Mucosa of descending colon (tissue), 3 donors: ENCODE measurements around the gene CHTF8. TPM values are rescaled to one million over a fixed set of nuclear protein-coding genes. Genes with fewer than 3 reads are reported as not detected.

Experiments
- ATAC-seq: fragments of 200-7000 bp; cut with Tn5 transposase; one replicate; pipeline ENCODE4 v1.9.1; 2020; ENCODE audit warnings: mild to moderate bottlenecking, moderate library complexity
- DNase-seq, 3 donors: peaks; one replicate each; pipeline ENCODE4 v3.0.0-alpha.2; 2020
- H3K36me3 ChIP-seq: fragments of 200-600 bp; one replicate; pipeline ENCODE4 v1.8.0; 2021; ENCODE audit warnings: low read depth, mild to moderate bottlenecking
- H3K4me1 ChIP-seq: fragments of 200-600 bp; one replicate; pipeline ENCODE4 v1.8.0; 2021; ENCODE audit warnings: low read depth, mild to moderate bottlenecking
- H3K4me3 ChIP-seq: fragments of 200-600 bp; one replicate; pipeline ENCODE4 v1.8.0; 2021; ENCODE audit warnings: mild to moderate bottlenecking
- H3K9me3 ChIP-seq: fragments of 200-600 bp; one replicate; pipeline ENCODE4 v1.8.0; 2021; ENCODE audit warnings: mild to moderate bottlenecking
- intact Hi-C, 2 donors: fragments of 100-400 bp; cut with DNase I in 1 of 2; cut with micrococcal nuclease in 1 of 2; formaldehyde crosslinking; loops; one replicate each; pipeline versions ENCODE4 v1.11.0 to v1.11.1; 2022; cut with DNase I, micrococcal nuclease
- total RNA-seq, 3 donors: library from RNA; stranded (reverse); fragmentation: NEBNext Ultra II Directional in 2 of 3; extraction: Animal tissue kit (Norgen Biotek cat#: 25700) in 2 of 3; gene quantifications; one replicate each; pipeline versions ENCODE4 v1.2.1 to v1.2.4, GENCODE V29; 2021 to 2023
- TF ChIP-seq, protein P1 (sequence below): fragments of 200-600 bp; IDR thresholded peaks from one replicate; pipeline ENCODE4 v1.8.0; 2022; ENCODE audit warnings: antibody characterized with exemption, mild to moderate bottlenecking
- donor health status: DM: no; HTN: no; CAD: no; lungs with moderate emphysema.
- donor health status: DM: no; HTN: no; CAD: no.
- donor health status: DM: no; HTN: yes; CAD: no.

Gene CHTF8
- total RNA-seq, 3 donors from 2014 or later: 88.5 to 107 (median 94.5) TPM

DNA sequence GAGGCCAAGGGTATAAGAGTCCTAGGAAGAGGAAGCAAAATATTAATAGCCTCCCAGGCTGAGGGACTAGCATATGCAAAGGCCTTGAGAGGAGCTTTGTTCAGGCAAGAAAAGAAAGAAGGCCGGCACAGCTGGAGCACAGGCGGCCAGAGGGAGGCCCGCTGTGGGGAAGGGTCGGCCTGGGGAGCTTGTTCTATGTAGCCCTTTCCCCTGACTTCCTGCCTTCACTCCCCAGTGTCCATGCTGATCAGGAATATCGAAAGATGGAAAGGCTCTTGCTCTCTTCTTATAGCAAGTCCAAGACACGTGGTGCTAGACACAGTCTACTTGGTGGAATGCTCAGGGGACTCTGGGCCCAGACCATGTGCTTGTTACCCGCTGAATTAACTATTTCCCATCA is 54.3 kb downstream of the CHTF8 start:
- ATAC-seq: no peak
- H3K36me3 ChIP-seq: no peaks in the 10 kb centered on the region
- intact Hi-C loops: no loop called here
- H3K9me3 ChIP-seq: no peaks in the 10 kb centered on the region
- TF ChIP-seq, protein P1, sequence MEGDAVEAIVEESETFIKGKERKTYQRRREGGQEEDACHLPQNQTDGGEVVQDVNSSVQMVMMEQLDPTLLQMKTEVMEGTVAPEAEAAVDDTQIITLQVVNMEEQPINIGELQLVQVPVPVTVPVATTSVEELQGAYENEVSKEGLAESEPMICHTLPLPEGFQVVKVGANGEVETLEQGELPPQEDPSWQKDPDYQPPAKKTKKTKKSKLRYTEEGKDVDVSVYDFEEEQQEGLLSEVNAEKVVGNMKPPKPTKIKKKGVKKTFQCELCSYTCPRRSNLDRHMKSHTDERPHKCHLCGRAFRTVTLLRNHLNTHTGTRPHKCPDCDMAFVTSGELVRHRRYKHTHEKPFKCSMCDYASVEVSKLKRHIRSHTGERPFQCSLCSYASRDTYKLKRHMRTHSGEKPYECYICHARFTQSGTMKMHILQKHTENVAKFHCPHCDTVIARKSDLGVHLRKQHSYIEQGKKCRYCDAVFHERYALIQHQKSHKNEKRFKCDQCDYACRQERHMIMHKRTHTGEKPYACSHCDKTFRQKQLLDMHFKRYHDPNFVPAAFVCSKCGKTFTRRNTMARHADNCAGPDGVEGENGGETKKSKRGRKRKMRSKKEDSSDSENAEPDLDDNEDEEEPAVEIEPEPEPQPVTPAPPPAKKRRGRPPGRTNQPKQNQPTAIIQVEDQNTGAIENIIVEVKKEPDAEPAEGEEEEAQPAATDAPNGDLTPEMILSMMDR: no peak
- no peaks in the 10 kb centered on the region for H3K4me1 ChIP-seq
- no peak for DNase-seq
- no peak overlapping the region for H3K4me3 ChIP-seq

DNA sequence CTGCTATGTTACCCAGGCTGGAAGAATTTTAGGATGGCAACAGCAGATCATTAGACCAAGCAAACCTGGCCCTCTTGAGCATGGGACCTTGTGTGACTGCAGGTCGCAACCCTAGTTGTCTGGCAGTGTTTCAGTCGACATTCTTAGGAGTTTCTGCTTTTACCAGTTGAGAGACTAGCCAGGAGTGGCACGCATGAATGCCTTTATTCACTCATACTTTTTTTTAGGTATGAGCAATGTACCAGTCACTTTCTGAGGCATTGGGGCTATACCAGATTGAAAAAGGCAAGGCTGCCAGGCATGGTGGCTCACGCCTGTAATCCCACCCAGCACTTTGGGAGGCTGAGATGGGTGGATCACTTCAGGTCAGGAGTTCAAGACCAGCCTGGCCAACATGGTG is 55.1 kb downstream of the CHTF8 start:
- DNase-seq (no peak), ATAC-seq (no peak)
- TF ChIP-seq, protein P1: no peak
- no peaks in the 10 kb centered on the region for H3K9me3 ChIP-seq
- H3K4me1 ChIP-seq: no peaks in the 10 kb centered on the region
- intact Hi-C loops: no loop called here
- no peaks in the 10 kb centered on the region for H3K36me3 ChIP-seq
- no peak overlapping the region for H3K4me3 ChIP-seq

DNA sequence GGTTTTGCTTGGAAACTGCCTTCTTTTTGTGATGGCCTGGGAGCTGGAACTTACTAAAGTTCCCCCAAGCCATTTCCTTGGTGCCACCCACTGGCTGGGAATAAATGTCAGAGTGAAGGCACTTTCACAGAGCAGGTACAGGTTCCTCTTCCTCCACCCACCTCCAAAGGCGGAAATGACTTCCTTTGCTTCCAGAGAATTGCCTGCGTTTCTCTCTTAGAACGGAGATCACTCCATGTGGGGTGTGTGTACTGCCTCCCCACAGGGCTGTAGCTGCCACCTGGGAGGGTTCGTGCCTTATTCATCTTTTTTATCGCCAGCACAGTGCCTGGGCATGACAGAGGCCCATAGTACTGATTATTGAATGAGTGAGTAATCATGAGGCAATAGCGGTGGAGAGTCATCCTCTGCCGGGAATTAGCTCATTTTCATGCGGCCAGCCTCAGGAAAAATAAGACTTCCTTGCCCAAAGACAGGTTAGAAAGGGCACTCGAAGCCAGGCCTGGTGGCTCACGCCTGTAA is 59.1 kb downstream of the CHTF8 start:
- TF ChIP-seq, protein P1: no peak
- ATAC-seq: peak; percentile 86

DNA sequence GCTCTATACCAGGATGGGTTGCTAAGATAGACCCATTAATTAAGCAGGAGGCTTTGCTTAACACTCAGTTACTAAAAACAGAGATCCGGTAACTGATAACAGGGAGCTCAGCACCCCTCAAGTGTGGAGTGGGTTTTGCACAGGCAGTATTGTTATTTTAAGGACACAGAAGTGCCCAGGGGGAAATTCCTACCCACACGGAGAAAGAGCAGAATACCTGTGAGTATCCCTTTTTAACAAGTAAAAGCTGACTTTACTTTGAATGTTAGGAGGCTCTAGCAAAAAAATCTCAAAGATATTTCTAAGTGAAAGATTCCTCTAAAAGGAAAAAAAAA is 59.8 kb downstream of the CHTF8 start:
- no peaks in the 10 kb centered on the region for H3K4me1 ChIP-seq
- TF ChIP-seq, protein P1: no peak
- H3K9me3 ChIP-seq: no peaks in the 10 kb centered on the region
- H3K36me3 ChIP-seq: no peaks in the 10 kb centered on the region
- DNase-seq: no peak
- ATAC-seq: no peak
- H3K4me3 ChIP-seq: no peak overlapping the region
- intact Hi-C loops: no loop called here

More for the DNA sequence above, 59.1 kb downstream of the CHTF8 start:
- intact Hi-C loops: no loop called here
- Histone ChIP-seq H3K9me3 (no peaks in the 10 kb centered on the region), H3K4me3 (no peak overlapping the region), H3K36me3 (no peaks in the 10 kb centered on the region), H3K4me1 (no peaks in the 10 kb centered on the region)
- no peak for DNase-seq

DNA sequence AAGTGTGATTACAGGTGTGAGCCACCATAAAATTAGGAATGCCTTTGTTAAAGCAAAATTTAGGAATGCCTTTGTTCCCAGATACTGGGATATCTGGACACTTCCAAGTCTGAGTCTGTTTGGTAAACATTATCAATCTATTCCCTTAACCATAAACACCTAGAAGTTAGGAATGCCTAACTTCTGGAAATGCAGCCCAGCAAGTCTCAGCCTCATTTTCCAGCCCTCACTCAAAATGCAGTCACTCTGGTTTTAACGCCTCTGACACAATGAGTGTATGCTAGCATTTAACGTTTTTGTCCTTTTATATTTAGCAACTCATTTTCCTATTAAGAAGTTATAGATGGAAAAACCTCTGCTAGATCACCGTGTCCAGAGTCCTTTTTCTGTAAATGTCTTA is 61.4 kb downstream of the CHTF8 start:
- H3K4me3 ChIP-seq: no peak overlapping the region
- intact Hi-C loops: no loop called here
- H3K36me3 ChIP-seq: no peaks in the 10 kb centered on the region
- ATAC-seq (no peak), DNase-seq (no peak)
- H3K4me1 ChIP-seq: no peaks in the 10 kb centered on the region
- no peaks in the 10 kb centered on the region for H3K9me3 ChIP-seq
- TF ChIP-seq, protein P1: no peak

DNA sequence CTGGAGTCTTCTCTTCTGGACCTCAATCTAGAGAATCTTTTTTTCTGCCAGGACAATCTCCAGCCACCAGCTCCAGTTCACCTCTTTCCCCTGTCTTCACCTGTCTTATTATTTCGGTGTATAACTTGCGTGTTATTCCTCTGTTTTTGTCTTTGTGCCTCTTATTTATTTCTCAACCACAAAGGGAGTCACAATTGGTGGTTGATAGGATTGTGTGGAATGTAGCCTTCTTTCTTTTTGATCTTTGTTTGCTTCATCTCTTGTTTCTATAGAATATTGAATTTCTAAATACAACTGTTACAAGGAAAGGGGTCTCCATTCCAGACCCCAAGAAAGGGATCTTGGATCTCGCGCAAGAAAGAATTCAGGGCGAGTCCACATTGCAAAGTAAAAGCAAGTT is 62.9 kb downstream of the CHTF8 start:
- H3K36me3 ChIP-seq: no peaks in the 10 kb centered on the region
- TF ChIP-seq, protein P1: no peak
- H3K4me3 ChIP-seq: no peak overlapping the region
- ATAC-seq (no peak), DNase-seq (no peak)
- no peaks in the 10 kb centered on the region for H3K9me3 ChIP-seq
- intact Hi-C loops: no loop called here
- no peaks in the 10 kb centered on the region for H3K4me1 ChIP-seq
